ENCODE measurements around the gene GRAMD2B.

- TF ChIP-seq, protein P1, sequence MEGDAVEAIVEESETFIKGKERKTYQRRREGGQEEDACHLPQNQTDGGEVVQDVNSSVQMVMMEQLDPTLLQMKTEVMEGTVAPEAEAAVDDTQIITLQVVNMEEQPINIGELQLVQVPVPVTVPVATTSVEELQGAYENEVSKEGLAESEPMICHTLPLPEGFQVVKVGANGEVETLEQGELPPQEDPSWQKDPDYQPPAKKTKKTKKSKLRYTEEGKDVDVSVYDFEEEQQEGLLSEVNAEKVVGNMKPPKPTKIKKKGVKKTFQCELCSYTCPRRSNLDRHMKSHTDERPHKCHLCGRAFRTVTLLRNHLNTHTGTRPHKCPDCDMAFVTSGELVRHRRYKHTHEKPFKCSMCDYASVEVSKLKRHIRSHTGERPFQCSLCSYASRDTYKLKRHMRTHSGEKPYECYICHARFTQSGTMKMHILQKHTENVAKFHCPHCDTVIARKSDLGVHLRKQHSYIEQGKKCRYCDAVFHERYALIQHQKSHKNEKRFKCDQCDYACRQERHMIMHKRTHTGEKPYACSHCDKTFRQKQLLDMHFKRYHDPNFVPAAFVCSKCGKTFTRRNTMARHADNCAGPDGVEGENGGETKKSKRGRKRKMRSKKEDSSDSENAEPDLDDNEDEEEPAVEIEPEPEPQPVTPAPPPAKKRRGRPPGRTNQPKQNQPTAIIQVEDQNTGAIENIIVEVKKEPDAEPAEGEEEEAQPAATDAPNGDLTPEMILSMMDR (IDR thresholded peaks at IDR 0.05; ENCODE audit: low read length) = no peak
- TF ChIP-seq EZH2 (optimal IDR thresholded peaks at IDR 0.05; ENCODE audit: low read depth, low read length) = no peak
Measured at GRCh38 chr5:126513703-126514102, 90.5 kb downstream of the GRAMD2B start.
